Measurements from ENCODE around the gene PAK5.

Gene PAK5

GRCh38 chr20:9602847-9603183, 236.1 kb downstream of the PAK5 start:
- TF ChIP-seq CTCF (IDR thresholded peaks at IDR 0.05): no peak

- no peak for TF ChIP-seq CTCF (IDR thresholded peaks at IDR 0.05)
These were observed 238.3 kb downstream of the PAK5 start for GRCh38 chr20:9600562-9600961.

- TF ChIP-seq CTCF (IDR thresholded peaks at IDR 0.05): no peak
These were observed 241.3 kb downstream of the PAK5 start for GRCh38 chr20:9597547-9597946.

- no peak for TF ChIP-seq CTCF (IDR thresholded peaks at IDR 0.05)
These were observed 243.1 kb downstream of the PAK5 start for GRCh38 chr20:9595763-9596162.

GRCh38 chr20:9594284-9594875, 244.5 kb downstream of the PAK5 start:
- TF ChIP-seq CTCF (IDR thresholded peaks at IDR 0.05): no peak

- no peak for TF ChIP-seq CTCF (IDR thresholded peaks at IDR 0.05)
These were observed 246.5 kb downstream of the PAK5 start for GRCh38 chr20:9592419-9592818.

- TF ChIP-seq CTCF (IDR thresholded peaks at IDR 0.05): no peak
These were observed 247.8 kb downstream of the PAK5 start for GRCh38 chr20:9591080-9591479.

GRCh38 chr20:9590189-9590588, 248.7 kb downstream of the PAK5 start:
- no peak for TF ChIP-seq CTCF (IDR thresholded peaks at IDR 0.05)

Data from LNCAP (cell line).